GM15510 (cell line): ENCODE data around the gene BST1.

Source experiments
- POLR2A ChIP-seq: IDR thresholded peaks from 3 replicates; pipeline ENCODE4 v1.6.1; 2011; ENCODE audit warnings: borderline replicate concordance; ENCODE audit not compliant: insufficient read length; ENCODE audit errors: extremely low read depth

BST1 gene

GRCh38 chr4:15690020-15690809 is 12.7 kb upstream of the BST1 start:
- no peak for TF ChIP-seq POLR2A

- no peak for TF ChIP-seq POLR2A
Observed at GRCh38 chr4:15691346-15692135, 11.3 kb upstream of the BST1 start.

- TF ChIP-seq POLR2A: no peak
Observed at GRCh38 chr4:15692602-15693001, 10.3 kb upstream of the BST1 start.

GRCh38 chr4:15694431-15694830 is 8.4 kb upstream of the BST1 start:
- no peak for TF ChIP-seq POLR2A

GRCh38 chr4:15695240-15695699 is 7.6 kb upstream of the BST1 start:
- no peak for TF ChIP-seq POLR2A

- no peak for TF ChIP-seq POLR2A
Observed at GRCh38 chr4:15695729-15696128, 7.1 kb upstream of the BST1 start.

GRCh38 chr4:15696866-15697265 is 6.0 kb upstream of the BST1 start:
- TF ChIP-seq POLR2A: no peak

GRCh38 chr4:15703439-15703838 is 574 bp downstream of the BST1 start:
- TF ChIP-seq POLR2A: no peak

- TF ChIP-seq POLR2A: no peak
Observed at GRCh38 chr4:15704129-15704528, 1.3 kb downstream of the BST1 start.

GRCh38 chr4:15706646-15707362 is 3.9 kb downstream of the BST1 start:
- TF ChIP-seq POLR2A: no peak

- TF ChIP-seq POLR2A: no peak
Observed at GRCh38 chr4:15707363-15707715, 4.5 kb downstream of the BST1 start.

GRCh38 chr4:15711762-15712161 is 8.9 kb downstream of the BST1 start:
- no peak for TF ChIP-seq POLR2A

GRCh38 chr4:15712214-15712613 is 9.3 kb downstream of the BST1 start:
- TF ChIP-seq POLR2A: no peak

GRCh38 chr4:15714141-15714540 is 11.3 kb downstream of the BST1 start:
- no peak for TF ChIP-seq POLR2A
